Activated CD4-positive, alpha-beta memory T cell treated with anti-CD3 and anti-CD28 coated beads, Interleukin-2, amount 10 ng/mL, durations not matched to agents 7 days and 5 days (primary cell): ENCODE measurements around the gene GLT8D2. TPM values are rescaled to one million over a fixed set of nuclear protein-coding genes. Genes with fewer than 3 reads are reported as not detected.
A peak's percentile ranks its signal among the peaks of the same experiment; 100 is the strongest.

Source experiments
- CTCF ChIA-PET: fragments of 350-600 bp; sonication (Branson Sonifier 250); formaldehyde crosslinking; loops from one replicate; lab custom pipeline; 2021; ENCODE audit warnings: antibody characterized with exemption, inconsistent platforms; lab: Charles Lee
- POLR2A ChIA-PET: fragments of 350-600 bp; sonication (Branson Sonifier 250); formaldehyde crosslinking; loops from one replicate; lab custom pipeline; 2021; ENCODE audit warnings: antibody characterized with exemption; lab: Charles Lee
- DNase-seq: peaks from one replicate; pipeline ENCODE4 v3.0.0-alpha.2; 2020
- H3K27ac Mint-ChIP-seq: one replicate; pipeline ENCODE4 v1.8.0; 2021; ENCODE audit warnings: mild to moderate bottlenecking, mixed read lengths
- H3K27me3 Mint-ChIP-seq: one replicate; pipeline ENCODE4 v1.8.0; 2021; ENCODE audit warnings: mixed read lengths
- H3K36me3 Mint-ChIP-seq: one replicate; pipeline ENCODE4 v1.8.0; 2021; ENCODE audit warnings: low read depth, mixed read lengths
- H3K4me1 Mint-ChIP-seq: one replicate; pipeline ENCODE4 v1.8.0; 2021; ENCODE audit warnings: mixed read lengths
- H3K4me3 Mint-ChIP-seq: one replicate; pipeline ENCODE4 v1.8.0; 2021; ENCODE audit warnings: mild to moderate bottlenecking, mixed read lengths
- H3K9me3 Mint-ChIP-seq: one replicate; pipeline ENCODE4 v1.8.0; 2021; ENCODE audit warnings: mixed read lengths
- total RNA-seq, 2 experiments: library from RNA; stranded (reverse); gene quantifications; one replicate each; pipeline ENCODE4 v1.2.3, GENCODE V29; 2021

The GLT8D2 gene
- total RNA-seq, 2 experiments from 2014 or later, result not detected

DNA sequence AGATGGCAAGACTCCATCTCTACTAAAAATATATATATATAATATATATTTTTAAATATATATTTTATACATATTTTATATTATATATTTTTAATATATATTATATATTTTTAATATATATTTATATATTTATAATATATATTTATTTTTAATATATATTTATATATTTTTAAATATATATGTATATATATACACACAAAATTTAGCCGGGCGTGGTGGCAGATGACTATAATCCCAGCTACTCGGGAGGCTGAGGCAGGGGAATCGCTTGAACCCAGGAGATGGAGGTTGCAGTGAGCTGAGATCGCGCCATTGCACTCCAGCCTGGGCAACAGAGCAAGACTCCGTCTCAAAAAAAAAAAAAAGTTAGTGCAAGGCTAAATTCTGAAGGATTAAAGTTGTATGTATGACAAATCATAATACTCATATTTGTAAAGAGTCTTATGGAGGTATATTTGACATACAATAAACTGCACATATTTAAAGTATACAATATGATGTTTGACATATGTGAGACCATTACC is 92.1 kb downstream of the GLT8D2 start:
- Mint-ChIP-seq H3K36me3 (peaks cover 24% of the 10 kb centered on the region), H3K9me3 (no peaks in the 10 kb centered on the region), H3K4me3 (peak overlapping the region; percentile 96), H3K4me1 (peaks cover 36% of the 10 kb centered on the region), H3K27me3 (no peaks in the 10 kb centered on the region), H3K27ac (peak overlapping the region; percentile 95)
- POLR2A ChIA-PET, result interaction anchor here (1.5 to 5.7 kb wide), 3 partner anchors 9 to 117 kb away, joined by 6 to 159 read pairs (median 57); partner anchors contain the start of genes HSP90B1, NT5DC3 and TDG
- CTCF ChIA-PET, result interaction anchor here (3.2 kb wide), 1 partner anchor 8 kb away, joined by 30 read pairs; the partner anchor contains the start of gene TDG
- DNase-seq, result no peak

DNA sequence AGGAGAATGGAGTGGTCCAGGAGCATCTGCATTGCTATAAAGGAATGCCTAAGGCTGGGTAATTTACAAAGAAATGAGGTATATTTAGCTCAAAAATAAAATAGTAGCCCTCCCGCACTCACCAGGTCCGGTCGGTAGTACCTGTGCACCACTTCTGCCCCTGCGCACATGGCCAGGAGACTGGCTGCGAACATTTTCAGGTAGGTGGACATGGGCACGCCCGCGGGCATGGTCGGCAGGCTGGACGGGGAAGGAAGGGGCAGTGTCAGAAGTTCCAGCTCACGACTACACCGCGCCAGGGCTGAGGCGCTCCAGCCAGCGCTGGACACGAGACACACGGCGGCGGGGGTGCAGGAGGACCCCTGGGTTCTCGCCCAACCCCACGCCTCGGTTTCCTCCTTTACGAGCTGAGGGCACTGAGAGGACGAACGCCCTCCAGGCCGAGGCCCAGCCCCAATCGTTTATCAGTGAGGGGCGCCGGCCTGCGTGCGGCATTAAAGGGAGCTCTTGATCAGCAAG is 93.4 kb downstream of the GLT8D2 start:
- Mint-ChIP-seq H3K36me3 (peaks cover 38% of the 10 kb centered on the region), H3K4me3 (peak overlapping the region; percentile 96), H3K27ac (peak overlapping the region; percentile 95), H3K9me3 (no peaks in the 10 kb centered on the region), H3K4me1 (peaks cover 44% of the 10 kb centered on the region), H3K27me3 (no peaks in the 10 kb centered on the region)
- POLR2A ChIA-PET, result interaction anchor here (0.8 to 5.7 kb wide), 16 partner anchors 10 to 1151 kb away, joined by 3 to 159 read pairs (median 6); partner anchors contain the start of genes HCFC2, HSP90B1, NFYB and NT5DC3
- no peak for DNase-seq
- CTCF ChIA-PET, result interaction anchor here (1.0 to 3.2 kb wide), 2 partner anchors 9 to 13 kb away, joined by 3 to 30 read pairs; partner anchors contain the start of gene TDG

DNA sequence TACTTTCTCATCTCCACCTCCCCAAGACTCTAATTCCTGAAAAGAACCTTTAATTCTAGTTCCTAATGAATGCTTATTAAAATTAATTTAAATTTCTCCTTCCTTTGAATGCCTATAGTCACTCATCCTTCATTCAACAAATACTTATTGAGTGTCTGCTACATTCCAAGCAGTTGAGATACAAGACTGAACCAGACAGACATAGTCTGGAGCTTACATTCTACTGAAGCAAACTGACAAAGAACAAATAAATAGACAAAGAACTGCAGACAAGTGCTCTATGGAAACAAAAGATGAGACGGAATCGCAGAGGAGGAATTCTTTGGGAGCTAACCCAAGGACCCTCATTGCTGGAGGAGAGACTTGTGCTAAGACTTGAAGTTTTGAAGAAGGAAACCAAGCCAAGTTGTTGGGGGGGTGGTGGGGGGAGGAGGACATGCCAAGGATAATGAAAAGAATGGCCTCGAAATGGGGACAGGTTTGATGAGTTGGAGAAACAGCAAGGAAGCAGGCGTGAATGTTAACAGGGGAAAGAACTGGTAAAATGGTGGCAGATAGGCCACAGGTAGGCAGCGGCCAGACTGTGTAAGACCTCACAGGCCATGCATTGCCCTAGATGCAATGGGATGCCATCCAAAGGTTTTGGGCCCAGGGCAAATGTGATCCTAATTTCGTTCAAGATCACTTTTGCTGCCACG is 94.0 kb downstream of the GLT8D2 start:
- H3K27me3 Mint-ChIP-seq, result no peaks in the 10 kb centered on the region
- H3K9me3 Mint-ChIP-seq, result no peaks in the 10 kb centered on the region
- peak overlapping the region; percentile 95 for H3K27ac Mint-ChIP-seq
- H3K4me3 Mint-ChIP-seq, result peak overlapping the region; percentile 96
- DNase-seq, result no peak
- CTCF ChIA-PET, result interaction anchor here (3.2 kb wide), 1 partner anchor 10 kb away, joined by 30 read pairs; the partner anchor contains the start of gene TDG
- POLR2A ChIA-PET, result interaction anchor here (1.0 to 5.7 kb wide), 12 partner anchors 11 to 1152 kb away, joined by 3 to 159 read pairs (median 6); partner anchors contain the start of genes HCFC2, HSP90B1, NFYB and TDG
- peaks cover 44% of the 10 kb centered on the region for H3K4me1 Mint-ChIP-seq
- H3K36me3 Mint-ChIP-seq, result peaks cover 39% of the 10 kb centered on the region

DNA sequence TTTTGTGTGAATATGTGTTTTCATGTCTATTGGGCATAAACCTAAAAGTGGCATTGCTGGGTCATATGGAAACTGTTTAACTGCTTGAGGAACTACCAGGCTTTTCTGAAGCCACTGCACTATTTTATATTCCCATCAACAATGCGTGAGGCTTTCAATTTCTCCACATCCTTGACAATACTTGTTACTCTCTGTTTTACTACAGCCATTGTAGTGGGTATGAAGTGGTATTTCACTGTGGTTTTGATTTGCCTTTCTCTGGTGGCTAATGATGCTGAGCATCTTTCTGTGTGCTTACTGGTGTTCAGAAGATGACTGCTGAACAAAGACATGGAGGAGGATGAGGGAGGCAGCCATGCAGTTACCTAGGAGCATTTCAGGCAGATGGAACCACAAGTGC is 97.5 kb downstream of the GLT8D2 start:
- POLR2A ChIA-PET, result interaction anchor here (0.7 to 5.7 kb wide), 3 partner anchors 15 to 23 kb away, joined by 5 to 159 read pairs (median 57); partner anchors contain the start of genes HSP90B1 and TDG
- DNase-seq, result no peak
- no peak overlapping the region for H3K4me3 Mint-ChIP-seq
- H3K27ac Mint-ChIP-seq, result peak overlapping the region; percentile 0
- CTCF ChIA-PET, result no interaction called here
- peaks cover 66% of the 10 kb centered on the region for H3K36me3 Mint-ChIP-seq
- H3K4me1 Mint-ChIP-seq, result peaks cover 57% of the 10 kb centered on the region
- H3K27me3 Mint-ChIP-seq, result no peaks in the 10 kb centered on the region
- H3K9me3 Mint-ChIP-seq, result no peaks in the 10 kb centered on the region

DNA sequence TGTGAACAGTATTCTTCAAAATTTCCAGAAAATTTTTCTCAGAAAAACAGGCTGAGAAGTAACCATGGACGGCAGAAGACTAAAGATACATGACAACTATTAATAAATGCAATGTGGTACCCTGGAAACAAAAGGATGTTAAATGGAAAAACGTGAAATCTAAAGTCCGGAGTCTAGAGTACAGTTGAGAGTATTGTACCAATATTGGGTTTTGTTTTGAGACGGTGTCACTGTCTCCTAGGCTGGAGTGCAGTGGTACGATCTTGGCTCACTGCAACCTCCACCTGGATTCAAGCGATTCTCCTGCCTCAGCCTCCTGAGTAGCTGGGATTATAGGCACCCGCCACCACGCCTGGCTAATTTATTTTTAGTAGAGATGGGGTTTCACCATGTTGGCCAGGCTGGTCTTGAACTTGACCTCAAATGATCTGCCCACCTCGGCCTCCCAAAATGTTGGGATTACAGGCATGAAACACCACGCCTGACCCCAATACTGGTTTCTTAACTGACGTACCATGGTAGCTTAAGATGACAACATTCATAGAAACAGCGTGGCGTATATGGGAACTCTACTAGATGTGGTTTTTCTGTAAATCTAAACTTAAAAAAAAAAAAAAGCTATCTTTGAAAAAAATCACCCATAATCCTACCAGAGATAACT is 101.1 kb downstream of the GLT8D2 start:
- Mint-ChIP-seq H3K27me3 (no peaks in the 10 kb centered on the region), H3K36me3 (peaks cover 85% of the 10 kb centered on the region), H3K9me3 (no peaks in the 10 kb centered on the region), H3K27ac (no peak overlapping the region), H3K4me3 (no peak overlapping the region), H3K4me1 (peaks cover 51% of the 10 kb centered on the region)
- DNase-seq, result no peak
- POLR2A ChIA-PET, result interaction anchor here (1.3 to 3.1 kb wide), 4 partner anchors 17 to 188 kb away, joined by 3 to 17 read pairs (median 11); partner anchors contain the start of genes HSP90B1 and TDG
- CTCF ChIA-PET, result interaction anchor here (0.6 to 1.1 kb wide), 2 partner anchors 10 to 11 kb away, joined by 3 read pairs; no protein-coding TSS in a partner anchor

DNA sequence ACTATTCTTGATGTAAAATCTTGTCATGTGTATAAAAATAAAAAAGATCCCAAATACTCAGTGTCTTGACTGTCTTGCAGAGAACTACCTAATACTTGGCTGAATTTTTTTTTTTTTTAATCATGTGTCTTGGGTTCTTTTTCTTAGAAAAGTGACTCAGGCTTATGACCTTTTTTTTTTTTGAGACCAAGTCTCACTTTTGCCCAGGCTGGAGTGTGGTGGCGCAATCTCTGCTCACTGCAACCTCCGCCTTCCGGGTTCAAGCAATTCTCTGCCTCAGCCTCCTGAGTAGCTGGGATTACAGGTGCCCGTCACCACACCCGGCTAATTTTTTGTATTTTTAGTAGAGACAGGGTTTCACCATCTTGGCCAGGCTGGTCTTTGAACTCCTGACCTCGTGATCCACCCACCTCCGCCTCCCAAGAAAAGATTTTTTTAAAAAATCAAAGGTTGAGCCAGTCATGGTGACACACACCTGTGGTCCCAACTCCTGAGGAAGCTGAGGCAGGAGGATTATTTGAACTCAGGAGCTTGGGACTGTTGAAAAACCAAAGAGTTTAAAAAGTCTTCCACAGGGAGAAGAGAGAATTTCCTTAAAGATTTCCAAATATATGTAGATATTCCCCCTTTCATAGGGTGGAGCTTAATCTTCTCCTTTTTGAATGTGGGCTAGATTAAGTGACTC is 102.0 kb downstream of the GLT8D2 start:
- peaks cover 52% of the 10 kb centered on the region for H3K4me1 Mint-ChIP-seq
- ChIA-PET CTCF (interaction anchor here (1.1 kb wide), 1 partner anchor 9 kb away, joined by 3 read pairs; no protein-coding TSS in a partner anchor), POLR2A (interaction anchor here (1.3 to 3.1 kb wide), 4 partner anchors 18 to 188 kb away, joined by 3 to 17 read pairs (median 11); partner anchors contain the start of genes HSP90B1 and TDG)
- no peaks in the 10 kb centered on the region for H3K9me3 Mint-ChIP-seq
- H3K4me3 Mint-ChIP-seq, result no peak overlapping the region
- peaks cover 87% of the 10 kb centered on the region for H3K36me3 Mint-ChIP-seq
- peak overlapping the region; percentile 49 for H3K27ac Mint-ChIP-seq
- H3K27me3 Mint-ChIP-seq, result no peaks in the 10 kb centered on the region
- no peak for DNase-seq

DNA sequence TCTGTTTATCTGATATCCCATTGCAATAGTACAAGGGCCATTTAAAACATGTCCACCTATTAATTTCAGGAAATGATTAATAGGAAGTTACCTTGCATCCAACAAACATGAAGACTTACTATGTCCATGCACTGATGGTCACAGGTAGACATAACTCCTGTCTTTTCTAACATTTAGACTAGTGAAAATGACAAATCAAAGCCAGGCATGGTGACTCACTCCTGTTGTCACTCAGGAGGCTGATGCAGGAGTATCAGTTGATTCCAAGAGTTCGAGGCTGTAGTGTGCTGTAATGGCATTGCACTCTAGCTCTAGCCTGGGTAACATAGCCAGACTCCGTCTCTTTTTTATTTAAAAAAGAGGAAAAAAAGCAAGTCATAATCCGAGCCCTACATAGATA is 105.0 kb downstream of the GLT8D2 start:
- no peak for DNase-seq
- peaks cover 95% of the 10 kb centered on the region for H3K36me3 Mint-ChIP-seq
- no peak overlapping the region for H3K4me3 Mint-ChIP-seq
- CTCF ChIA-PET, result interaction anchor here (1.1 kb wide), 1 partner anchor 21 kb away, joined by 3 read pairs; the partner anchor contains the start of gene TDG
- POLR2A ChIA-PET, result interaction anchor here (0.6 to 1.4 kb wide), 3 partner anchors 11 to 15 kb away, joined by 4 to 5 read pairs (median 4); partner anchors contain the start of gene HSP90B1
- no peaks in the 10 kb centered on the region for H3K9me3 Mint-ChIP-seq
- peaks cover 41% of the 10 kb centered on the region for H3K4me1 Mint-ChIP-seq
- no peaks in the 10 kb centered on the region for H3K27me3 Mint-ChIP-seq
- H3K27ac Mint-ChIP-seq, result no peak overlapping the region

Other genes with a start within 250 kb of the GLT8D2 start
- 1 to 10 TPM; 3.2 to 3.4 TPM for gene NT5DC3, start 209.0 kb downstream of the GLT8D2 start, total RNA-seq
- gene HSP90B1, start 119.8 kb downstream of the GLT8D2 start, total RNA-seq, result 100 to 1,000 TPM; 375 to 378 TPM
- gene TDG, start 84.3 kb downstream of the GLT8D2 start, total RNA-seq, result 10 to 100 TPM; 33.0 to 34.4 TPM
- 10 to 100 TPM; 15.8 to 17.7 TPM for gene HCFC2, start 14.3 kb upstream of the GLT8D2 start, total RNA-seq
- 10 to 100 TPM; 22.3 to 22.7 TPM for gene NFYB, start 88.0 kb upstream of the GLT8D2 start, total RNA-seq
- gene TXNRD1, start 165.6 kb upstream of the GLT8D2 start, total RNA-seq, result 100 to 1,000 TPM; 108 to 112 TPM